ENCODE data around the gene PEAK1.

Gene PEAK1

DNA sequence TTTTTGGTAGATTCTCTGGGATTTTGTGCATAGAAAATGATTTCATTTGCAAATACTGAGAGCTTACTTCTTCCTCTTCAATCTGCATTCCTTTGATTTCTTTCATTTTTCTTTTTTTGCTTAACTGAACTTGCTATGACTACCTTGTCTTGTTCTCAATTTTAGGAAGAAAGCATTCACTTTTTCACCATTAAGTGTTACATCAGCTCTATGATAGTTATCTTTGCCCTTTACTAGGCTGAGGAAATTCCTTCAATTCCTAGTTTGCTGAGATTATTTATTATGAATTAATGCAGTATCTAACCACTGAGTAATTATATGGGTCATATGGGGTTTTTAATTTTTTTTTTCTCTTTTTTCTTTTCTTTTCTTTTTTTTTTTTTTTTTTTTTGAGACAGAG is 172.8 kb downstream of the PEAK1 start:
- Histone ChIP-seq H2BK5ac (ENCODE audit: low read length) (no peak overlapping the region), H3K4me1 (ENCODE audit: control insufficient read depth, low read depth, low read length) (no peaks in the 10 kb centered on the region), H3K23ac (ENCODE audit: low read length) (no peak overlapping the region), H2AK5ac (ENCODE audit: low read length) (no peak overlapping the region), H3K27ac (ENCODE audit: low read depth, low read length) (no peak overlapping the region), H3K79me2 (ENCODE audit: control insufficient read depth, insufficient read depth, low read length) (no peaks in the 10 kb centered on the region), H4K5ac (ENCODE audit: low read length) (no peak overlapping the region), H3K4ac (ENCODE audit: low read depth, low read length) (no peak overlapping the region), H3K18ac (ENCODE audit: low read length) (no peak overlapping the region), H3K79me1 (ENCODE audit: low read length) (no peaks in the 10 kb centered on the region), H3K4me2 (ENCODE audit: low read length) (no peak overlapping the region), H2BK15ac (replicated peaks; ENCODE audit: low read depth) (no peak overlapping the region), H3K27me3 (ENCODE audit: insufficient read depth, low read length, poor library complexity) (no peaks in the 10 kb centered on the region), H4K8ac (ENCODE audit: low read depth, low read length) (no peak overlapping the region), H3K4me3 (ENCODE audit: low read length) (no peak overlapping the region), H3K9ac (ENCODE audit: low read length) (no peak overlapping the region), H2BK120ac (ENCODE audit: low read depth, low read length) (no peak overlapping the region), H3K56ac (ENCODE audit: low read length) (no peak overlapping the region), H3K36me3 (ENCODE audit: control insufficient read depth, insufficient read depth, low read length) (no peaks in the 10 kb centered on the region)
- DNase-seq = no peak

DNA sequence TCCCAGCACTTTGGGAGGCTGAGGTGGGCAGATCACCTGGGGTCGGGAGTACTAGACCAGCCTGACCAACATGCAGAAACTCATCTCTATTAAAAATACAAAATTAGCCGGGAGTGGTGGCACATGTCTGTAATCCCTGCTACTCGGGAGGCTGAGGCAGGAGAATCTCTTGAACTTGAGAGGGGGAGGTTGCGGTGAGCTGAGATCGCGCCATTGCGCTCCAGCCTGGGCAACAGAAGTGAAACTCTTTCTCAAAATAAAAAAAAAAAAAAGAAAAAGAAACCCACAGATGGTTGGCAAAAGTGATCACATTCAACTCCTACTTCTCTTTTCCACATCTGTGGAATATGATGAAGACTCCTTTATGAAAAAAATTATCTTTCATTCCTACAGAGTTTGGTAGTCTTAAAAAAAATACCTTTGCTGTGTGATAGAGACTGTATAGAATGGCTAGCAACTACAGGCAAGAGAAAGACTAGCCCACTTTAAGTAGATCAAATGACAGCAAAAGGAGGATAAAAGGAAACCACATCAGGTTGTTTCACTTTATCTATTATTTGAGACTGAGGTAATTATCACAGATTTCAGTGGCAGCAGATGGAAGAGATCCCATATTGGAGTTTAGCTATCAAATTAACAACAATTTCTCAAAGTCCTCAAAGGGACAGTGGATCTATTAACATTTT is 176.0 kb downstream of the PEAK1 start:
- Histone ChIP-seq H4K5ac (ENCODE audit: low read length) (no peak overlapping the region), H4K8ac (ENCODE audit: low read depth, low read length) (no peak overlapping the region), H2BK120ac (ENCODE audit: low read depth, low read length) (no peak overlapping the region), H3K27ac (ENCODE audit: low read depth, low read length) (no peak overlapping the region), H3K27me3 (ENCODE audit: insufficient read depth, low read length, poor library complexity) (no peaks in the 10 kb centered on the region), H3K9ac (ENCODE audit: low read length) (no peak overlapping the region), H3K18ac (ENCODE audit: low read length) (no peak overlapping the region), H2BK5ac (ENCODE audit: low read length) (no peak overlapping the region), H2BK15ac (replicated peaks; ENCODE audit: low read depth) (no peak overlapping the region), H3K4me1 (ENCODE audit: control insufficient read depth, low read depth, low read length) (no peaks in the 10 kb centered on the region), H3K4me3 (ENCODE audit: low read length) (no peak overlapping the region), H3K4ac (ENCODE audit: low read depth, low read length) (no peak overlapping the region), H3K79me2 (ENCODE audit: control insufficient read depth, insufficient read depth, low read length) (no peaks in the 10 kb centered on the region), H3K23ac (ENCODE audit: low read length) (no peak overlapping the region), H3K56ac (ENCODE audit: low read length) (no peak overlapping the region), H2AK5ac (ENCODE audit: low read length) (no peak overlapping the region), H3K4me2 (ENCODE audit: low read length) (no peak overlapping the region), H3K79me1 (ENCODE audit: low read length) (no peaks in the 10 kb centered on the region), H3K36me3 (ENCODE audit: control insufficient read depth, insufficient read depth, low read length) (no peaks in the 10 kb centered on the region)
- WGBS (ENCODE audit: extremely low coverage, insufficient coverage, low lambda C conversion rate) = no CpG with 5 or more reads among the region's 7 CpGs
- DNase-seq = no peak

DNA sequence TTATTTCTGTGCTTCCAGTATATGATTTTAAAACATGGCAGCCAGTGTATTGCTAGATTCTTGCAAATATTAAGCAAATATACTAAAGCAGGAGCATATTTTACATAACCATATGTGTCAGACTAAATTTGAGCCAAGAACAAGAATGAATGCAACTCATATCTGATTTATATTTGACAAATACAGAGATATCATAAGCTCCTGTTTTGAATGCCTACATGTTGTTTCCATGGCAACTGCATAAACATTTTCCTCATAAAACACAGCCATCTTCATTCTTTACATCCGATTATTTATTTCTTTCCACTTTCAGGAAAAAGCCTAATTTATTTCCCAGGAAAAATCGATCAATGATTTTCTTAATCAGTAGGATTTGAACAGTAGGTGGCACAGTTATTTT is 176.8 kb downstream of the PEAK1 start:
- no peak overlapping the region for H3K9ac ChIP-seq (ENCODE audit: low read length)
- no peak overlapping the region for H3K4me2 ChIP-seq (ENCODE audit: low read length)
- H2BK120ac ChIP-seq (ENCODE audit: low read depth, low read length) = no peak overlapping the region
- no peak overlapping the region for H4K5ac ChIP-seq (ENCODE audit: low read length)
- 100% methylated on average over 2 of the region's 2 CpGs for WGBS (ENCODE audit: extremely low coverage, insufficient coverage, low lambda C conversion rate)
- H3K4me3 ChIP-seq (ENCODE audit: low read length) = no peak overlapping the region
- no peak overlapping the region for H3K23ac ChIP-seq (ENCODE audit: low read length)
- no peak overlapping the region for H3K27ac ChIP-seq (ENCODE audit: low read depth, low read length)
- H3K4ac ChIP-seq (ENCODE audit: low read depth, low read length) = no peak overlapping the region
- H3K36me3 ChIP-seq (ENCODE audit: control insufficient read depth, insufficient read depth, low read length) = no peaks in the 10 kb centered on the region
- no peaks in the 10 kb centered on the region for H3K27me3 ChIP-seq (ENCODE audit: insufficient read depth, low read length, poor library complexity)
- H2BK5ac ChIP-seq (ENCODE audit: low read length) = no peak overlapping the region
- no peak overlapping the region for H3K56ac ChIP-seq (ENCODE audit: low read length)
- H3K79me2 ChIP-seq (ENCODE audit: control insufficient read depth, insufficient read depth, low read length) = no peaks in the 10 kb centered on the region
- no peaks in the 10 kb centered on the region for H3K79me1 ChIP-seq (ENCODE audit: low read length)
- no peak overlapping the region for H4K8ac ChIP-seq (ENCODE audit: low read depth, low read length)
- no peak overlapping the region for H3K18ac ChIP-seq (ENCODE audit: low read length)
- H3K4me1 ChIP-seq (ENCODE audit: control insufficient read depth, low read depth, low read length) = no peaks in the 10 kb centered on the region
- no peak overlapping the region for H2BK15ac ChIP-seq (replicated peaks; ENCODE audit: low read depth)
- DNase-seq = no peak
- H2AK5ac ChIP-seq (ENCODE audit: low read length) = no peak overlapping the region

DNA sequence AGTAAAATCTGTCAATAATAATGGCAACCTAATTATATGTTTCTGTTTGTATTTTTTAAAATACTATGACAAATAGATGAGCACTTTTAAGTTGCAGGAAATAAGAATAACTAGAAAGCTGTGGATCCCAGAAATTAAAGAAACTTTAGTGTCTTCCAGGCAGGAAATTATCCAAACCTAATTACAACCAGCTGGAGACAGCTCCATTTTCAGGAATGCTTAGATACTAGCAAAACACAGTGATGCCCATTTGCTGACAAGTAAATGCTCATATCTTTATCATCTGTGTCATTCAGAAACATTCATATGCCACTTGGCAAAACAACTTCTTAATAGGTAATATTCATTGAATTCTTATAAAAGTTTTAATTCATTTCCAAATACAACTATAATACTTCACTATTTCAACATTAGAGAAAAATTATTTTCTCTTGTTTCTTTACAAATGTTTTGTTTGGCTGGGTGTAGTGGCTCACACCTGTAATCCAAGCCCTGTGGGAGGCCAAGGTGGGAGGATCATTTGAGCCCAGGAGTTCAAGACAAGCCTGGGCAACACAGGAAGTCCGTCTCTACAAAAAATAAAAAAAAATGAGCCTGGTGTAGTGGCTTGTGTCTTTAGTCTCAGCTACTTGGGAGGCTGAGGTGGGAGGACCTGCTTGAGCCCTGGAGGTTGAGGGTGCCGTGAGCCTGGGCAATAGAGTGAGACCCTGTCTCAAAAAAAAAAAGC is 179.9 kb downstream of the PEAK1 start:
- no peak for DNase-seq
- no peaks in the 10 kb centered on the region for H3K4me1 ChIP-seq (ENCODE audit: control insufficient read depth, low read depth, low read length)
- no peak overlapping the region for H3K23ac ChIP-seq (ENCODE audit: low read length)
- H3K18ac ChIP-seq (ENCODE audit: low read length) = no peak overlapping the region
- H2BK15ac ChIP-seq (replicated peaks; ENCODE audit: low read depth) = no peak overlapping the region
- H3K9ac ChIP-seq (ENCODE audit: low read length) = no peak overlapping the region
- no peak overlapping the region for H2AK5ac ChIP-seq (ENCODE audit: low read length)
- WGBS (ENCODE audit: extremely low coverage, insufficient coverage, low lambda C conversion rate) = no CpG with 5 or more reads among the region's 2 CpGs
- no peaks in the 10 kb centered on the region for H3K27me3 ChIP-seq (ENCODE audit: insufficient read depth, low read length, poor library complexity)
- no peak overlapping the region for H3K4me3 ChIP-seq (ENCODE audit: low read length)
- no peak overlapping the region for H3K4ac ChIP-seq (ENCODE audit: low read depth, low read length)
- H3K4me2 ChIP-seq (ENCODE audit: low read length) = no peak overlapping the region
- H4K5ac ChIP-seq (ENCODE audit: low read length) = no peak overlapping the region
- H3K27ac ChIP-seq (ENCODE audit: low read depth, low read length) = no peak overlapping the region
- no peak overlapping the region for H3K56ac ChIP-seq (ENCODE audit: low read length)
- H2BK120ac ChIP-seq (ENCODE audit: low read depth, low read length) = no peak overlapping the region
- H3K36me3 ChIP-seq (ENCODE audit: control insufficient read depth, insufficient read depth, low read length) = no peaks in the 10 kb centered on the region
- H3K79me1 ChIP-seq (ENCODE audit: low read length) = no peaks in the 10 kb centered on the region
- no peaks in the 10 kb centered on the region for H3K79me2 ChIP-seq (ENCODE audit: control insufficient read depth, insufficient read depth, low read length)
- H4K8ac ChIP-seq (ENCODE audit: low read depth, low read length) = no peak overlapping the region
- H2BK5ac ChIP-seq (ENCODE audit: low read length) = no peak overlapping the region

DNA sequence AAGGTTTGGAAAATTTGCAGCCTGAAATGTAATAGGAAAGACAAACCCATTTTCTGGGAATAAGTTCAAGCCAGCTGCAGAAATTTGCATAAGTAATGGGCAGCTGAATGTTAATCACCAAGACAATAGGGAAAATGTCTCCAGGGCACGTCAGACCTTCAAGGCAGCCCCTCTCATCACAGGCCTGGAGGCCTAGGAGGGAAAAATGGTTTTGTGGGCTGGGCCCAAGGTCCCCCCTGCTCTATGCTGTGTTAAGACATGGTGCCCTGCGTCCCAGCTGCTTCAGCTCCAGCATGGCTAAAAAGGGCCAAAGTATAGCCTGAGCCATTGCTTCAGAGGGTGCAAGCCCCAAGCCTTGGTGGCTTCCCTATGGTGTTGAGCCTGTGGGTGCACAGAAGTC is 184.3 kb downstream of the PEAK1 start:
- H3K4ac ChIP-seq (ENCODE audit: low read depth, low read length) = no peak overlapping the region
- H3K79me2 ChIP-seq (ENCODE audit: control insufficient read depth, insufficient read depth, low read length) = no peaks in the 10 kb centered on the region
- H3K4me2 ChIP-seq (ENCODE audit: low read length) = no peak overlapping the region
- no peak overlapping the region for H3K18ac ChIP-seq (ENCODE audit: low read length)
- no peak overlapping the region for H4K5ac ChIP-seq (ENCODE audit: low read length)
- H2AK5ac ChIP-seq (ENCODE audit: low read length) = no peak overlapping the region
- H3K4me1 ChIP-seq (ENCODE audit: control insufficient read depth, low read depth, low read length) = no peaks in the 10 kb centered on the region
- no peak for DNase-seq
- H3K4me3 ChIP-seq (ENCODE audit: low read length) = no peak overlapping the region
- no peaks in the 10 kb centered on the region for H3K27me3 ChIP-seq (ENCODE audit: insufficient read depth, low read length, poor library complexity)
- H3K79me1 ChIP-seq (ENCODE audit: low read length) = no peaks in the 10 kb centered on the region
- H2BK120ac ChIP-seq (ENCODE audit: low read depth, low read length) = no peak overlapping the region
- no peak overlapping the region for H3K27ac ChIP-seq (ENCODE audit: low read depth, low read length)
- no peak overlapping the region for H2BK15ac ChIP-seq (replicated peaks; ENCODE audit: low read depth)
- H3K9ac ChIP-seq (ENCODE audit: low read length) = no peak overlapping the region
- no CpG with 5 or more reads among the region's 2 CpGs for WGBS (ENCODE audit: extremely low coverage, insufficient coverage, low lambda C conversion rate)
- H3K56ac ChIP-seq (ENCODE audit: low read length) = no peak overlapping the region
- H2BK5ac ChIP-seq (ENCODE audit: low read length) = no peak overlapping the region
- no peak overlapping the region for H3K23ac ChIP-seq (ENCODE audit: low read length)
- H3K36me3 ChIP-seq (ENCODE audit: control insufficient read depth, insufficient read depth, low read length) = no peaks in the 10 kb centered on the region
- H4K8ac ChIP-seq (ENCODE audit: low read depth, low read length) = no peak overlapping the region

DNA sequence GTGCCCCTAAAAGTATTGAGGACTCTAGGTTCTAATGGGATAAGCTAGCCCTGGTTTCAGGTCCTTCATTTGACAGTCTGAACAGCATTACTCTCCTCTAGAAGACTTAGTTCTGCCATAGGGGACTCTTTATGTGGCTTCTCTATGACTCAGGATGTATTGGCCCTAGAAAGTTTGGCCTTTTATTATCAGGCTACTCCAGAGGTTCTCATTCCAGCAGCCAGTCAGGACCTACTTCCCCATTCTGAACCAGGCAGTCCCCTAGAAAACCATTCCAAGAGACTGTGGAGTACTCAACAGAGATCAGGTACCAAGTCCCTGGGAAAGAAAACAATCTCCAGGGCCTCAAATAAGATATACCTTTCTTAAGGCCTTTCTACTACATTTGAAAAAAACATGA is 191.1 kb downstream of the PEAK1 start:
- H2AK5ac ChIP-seq (ENCODE audit: low read length) = no peak overlapping the region
- no peak overlapping the region for H2BK5ac ChIP-seq (ENCODE audit: low read length)
- no peak overlapping the region for H3K9ac ChIP-seq (ENCODE audit: low read length)
- no peak for DNase-seq
- H3K4me2 ChIP-seq (ENCODE audit: low read length) = no peak overlapping the region
- H3K4me3 ChIP-seq (ENCODE audit: low read length) = no peak overlapping the region
- no peak overlapping the region for H3K23ac ChIP-seq (ENCODE audit: low read length)
- H3K27ac ChIP-seq (ENCODE audit: low read depth, low read length) = no peak overlapping the region
- H3K4me1 ChIP-seq (ENCODE audit: control insufficient read depth, low read depth, low read length) = no peaks in the 10 kb centered on the region
- H3K36me3 ChIP-seq (ENCODE audit: control insufficient read depth, insufficient read depth, low read length) = no peaks in the 10 kb centered on the region
- H3K79me1 ChIP-seq (ENCODE audit: low read length) = no peaks in the 10 kb centered on the region
- no peak overlapping the region for H2BK120ac ChIP-seq (ENCODE audit: low read depth, low read length)
- no peak overlapping the region for H3K4ac ChIP-seq (ENCODE audit: low read depth, low read length)
- no peaks in the 10 kb centered on the region for H3K27me3 ChIP-seq (ENCODE audit: insufficient read depth, low read length, poor library complexity)
- no peak overlapping the region for H4K5ac ChIP-seq (ENCODE audit: low read length)
- H3K79me2 ChIP-seq (ENCODE audit: control insufficient read depth, insufficient read depth, low read length) = no peaks in the 10 kb centered on the region
- no peak overlapping the region for H2BK15ac ChIP-seq (replicated peaks; ENCODE audit: low read depth)
- no peak overlapping the region for H3K18ac ChIP-seq (ENCODE audit: low read length)
- H4K8ac ChIP-seq (ENCODE audit: low read depth, low read length) = no peak overlapping the region
- H3K56ac ChIP-seq (ENCODE audit: low read length) = no peak overlapping the region

Measured in mesendoderm (in vitro differentiated cells).